ENCODE data around the gene OSTM1.

DNA sequence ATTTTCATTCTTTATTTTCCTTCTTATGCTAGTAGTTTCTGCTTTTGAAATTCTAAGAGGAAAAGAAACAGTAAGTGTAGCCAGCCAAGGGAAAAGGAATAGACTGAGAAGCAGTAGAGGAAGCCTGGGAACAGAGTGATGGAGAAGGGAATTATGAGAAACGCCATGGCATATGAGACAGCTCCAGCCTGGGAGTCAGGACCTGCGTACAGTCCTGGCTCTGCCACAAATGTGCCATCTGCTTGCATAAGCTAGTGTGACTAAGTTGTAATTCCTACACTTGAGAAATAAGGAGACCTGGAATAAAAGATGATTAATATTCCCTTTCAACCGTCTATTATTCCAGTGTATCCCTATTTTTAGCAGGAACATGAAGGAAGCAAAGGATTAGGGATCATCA, 47.5 kb downstream of the OSTM1 start:
- TF ChIP-seq CTCF (conservative IDR thresholded peaks at IDR 0.05; ENCODE audit: low read length): no peak
- no peak for TF ChIP-seq EZH2phosphoT487 (IDR thresholded peaks at IDR 0.05; ENCODE audit: borderline replicate concordance, low read depth, low read length)
